ENCODE results near the gene SHROOM1.

Gene SHROOM1

GRCh38 chr5:132849347-132849746 lies 18.9 kb upstream of the SHROOM1 start:
- no peak for DNase-seq

GRCh38 chr5:132848270-132848669 lies 17.8 kb upstream of the SHROOM1 start:
- no peak for DNase-seq

DNA sequence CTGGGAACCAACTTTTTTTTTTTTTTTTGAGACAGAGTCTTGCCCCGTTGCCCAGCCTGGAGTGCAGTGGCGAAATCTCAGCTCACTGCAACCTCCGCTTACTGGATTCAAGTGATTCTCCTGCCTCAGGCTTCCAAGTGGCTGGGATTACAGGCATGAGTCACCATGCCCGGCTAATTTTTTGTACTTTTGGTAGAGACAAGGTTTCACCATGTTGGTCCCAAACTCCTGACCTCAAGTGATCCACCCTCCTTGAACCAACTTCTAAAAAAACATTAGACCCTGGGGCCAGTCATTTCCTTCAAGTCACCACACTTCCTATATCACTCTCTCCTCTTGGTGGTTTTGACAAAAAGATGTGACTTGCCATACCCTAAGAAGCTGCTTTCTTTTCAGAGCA lies 10.9 kb upstream of the SHROOM1 start:
- DNase-seq = peak; percentile 57

DNA sequence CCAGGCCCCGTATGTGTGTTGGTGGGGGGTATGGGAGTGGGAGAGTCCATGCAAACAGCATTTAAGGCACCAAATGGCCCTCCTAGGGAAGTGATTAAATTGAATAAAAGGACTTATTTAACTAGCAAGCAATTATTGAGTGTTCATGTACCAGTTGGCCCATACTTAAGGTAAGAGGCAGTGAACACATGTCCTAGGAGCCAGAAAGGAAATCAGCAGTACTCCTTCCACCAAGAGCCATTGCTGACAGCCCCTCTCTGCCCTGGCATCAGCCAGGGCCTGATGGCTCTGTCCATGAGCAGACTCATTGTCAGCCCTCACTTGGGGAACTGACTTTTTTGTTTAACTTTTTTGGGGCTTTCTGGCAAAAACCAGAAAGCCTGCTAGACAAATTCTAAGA lies 10.4 kb upstream of the SHROOM1 start:
- no peak for DNase-seq

GRCh38 chr5:132840313-132840712 lies 9.9 kb upstream of the SHROOM1 start:
- DNase-seq = no peak

- DNase-seq = peak; percentile 23
These were observed 9.2 kb upstream of the SHROOM1 start for GRCh38 chr5:132839426-132840301.

DNA sequence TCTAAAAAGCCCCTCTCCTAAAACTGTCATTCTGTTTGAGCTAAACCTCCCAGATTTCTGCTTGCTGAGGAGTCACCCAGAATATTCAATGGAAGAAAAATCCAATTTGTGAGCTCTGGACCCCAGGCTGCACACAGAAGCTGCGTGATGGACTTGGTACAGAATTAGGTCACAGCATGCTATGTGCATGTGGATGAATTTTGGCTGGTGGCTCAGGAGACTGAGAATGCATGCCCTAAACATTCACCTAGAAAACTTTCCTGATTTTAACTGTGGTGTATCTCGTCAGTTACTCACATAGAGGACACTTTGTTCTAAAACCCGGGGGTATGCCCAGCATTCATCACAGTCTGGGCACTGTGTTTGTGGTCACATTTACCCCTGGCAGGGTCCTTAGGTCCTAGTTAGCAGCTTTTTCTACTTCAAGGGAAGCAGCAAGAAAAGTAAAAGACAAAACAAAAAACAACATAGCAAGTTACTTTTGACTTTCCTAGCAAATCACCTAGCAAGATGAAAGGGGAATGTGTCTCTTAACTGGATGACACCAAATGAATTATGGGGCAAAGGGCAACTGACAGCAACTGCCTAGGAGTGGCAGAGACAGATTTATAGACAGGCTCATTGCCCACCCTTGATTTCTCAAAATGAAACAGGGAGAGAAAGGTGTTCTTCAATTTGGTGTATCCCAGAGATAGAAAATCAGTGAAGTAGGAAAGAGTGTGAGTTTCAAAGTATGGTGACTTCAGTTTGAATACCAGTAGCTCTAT lies 8.3 kb upstream of the SHROOM1 start:
- DNase-seq = no peak

DNA sequence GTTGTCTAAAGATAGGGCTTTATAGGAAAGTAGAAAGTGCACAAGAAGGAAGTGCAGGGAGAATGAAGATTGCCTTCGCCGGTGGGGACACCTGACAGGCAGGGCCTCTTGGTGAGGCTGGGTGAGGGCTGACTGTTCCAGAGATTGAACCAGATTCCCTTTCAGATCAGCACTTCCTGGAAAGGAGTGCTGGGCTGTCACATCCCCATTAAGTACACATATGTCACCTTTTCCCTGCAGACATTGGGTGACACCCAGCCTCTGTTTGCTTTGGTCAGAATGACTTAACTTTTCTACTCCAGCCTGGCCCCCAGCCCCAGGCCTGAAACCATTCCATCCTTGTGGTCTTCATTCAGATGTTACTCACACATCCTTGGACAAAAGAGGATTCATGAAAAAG lies 7.4 kb upstream of the SHROOM1 start:
- DNase-seq = no peak

DNA sequence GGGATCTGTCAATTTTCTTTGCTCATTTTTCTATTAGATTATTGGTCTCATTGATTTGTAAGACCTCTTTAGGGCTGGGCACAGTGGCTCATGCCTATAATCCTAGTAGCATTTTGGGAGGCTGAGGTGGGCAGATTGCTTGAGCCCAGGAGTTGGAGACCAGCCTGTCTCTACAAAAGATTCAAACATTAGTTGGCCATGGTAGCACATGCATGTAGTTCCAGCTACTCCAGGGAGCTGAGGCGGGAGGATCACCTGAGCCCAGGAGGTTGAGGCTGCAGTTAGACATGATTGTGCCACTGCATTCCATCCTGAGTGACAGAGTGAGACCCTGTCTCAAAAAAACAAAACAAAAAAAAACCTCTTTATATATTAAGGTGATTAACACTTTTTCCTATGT lies 6.4 kb upstream of the SHROOM1 start:
- DNase-seq = no peak

- no peak for DNase-seq
These were observed 3.6 kb upstream of the SHROOM1 start for GRCh38 chr5:132834057-132834456.

GRCh38 chr5:132832612-132833011 lies 2.2 kb upstream of the SHROOM1 start:
- DNase-seq = no peak

- no peak for DNase-seq
These were observed 831 bp upstream of the SHROOM1 start for GRCh38 chr5:132831095-132831860.

GRCh38 chr5:132829742-132830435 lies 558 bp downstream of the SHROOM1 start:
- peak; percentile 80 for DNase-seq

- DNase-seq = no peak
These were observed 1.5 kb downstream of the SHROOM1 start for GRCh38 chr5:132828846-132829494.

- DNase-seq = no peak
These were observed 2.3 kb downstream of the SHROOM1 start for GRCh38 chr5:132827943-132828673.

- no peak for DNase-seq
These were observed 3.9 kb downstream of the SHROOM1 start for GRCh38 chr5:132826424-132827082.

GRCh38 chr5:132825834-132826391 lies 4.5 kb downstream of the SHROOM1 start:
- no peak for DNase-seq

GRCh38 chr5:132825033-132825833 lies 5.2 kb downstream of the SHROOM1 start:
- no peak for DNase-seq

GRCh38 chr5:132824426-132824825 lies 6.0 kb downstream of the SHROOM1 start:
- no peak for DNase-seq

Measured in suppressor macrophage treated with lipopolysaccharide for 4 hours (primary cell).